Cardiac ventricle fibroblast (primary cell): Measurements from ENCODE around the gene CDK1. TPM values are rescaled to one million over a fixed set of nuclear protein-coding genes. Genes with fewer than 3 reads are reported as not detected.

Source experiments
- total RNA-seq: library from RNA; depleted of rRNA; stranded (reverse); fragments of >200 nt; gene quantifications from 2 replicates; pipeline ENCODE4 v1.2.3, GENCODE V29; 2015

CDK1 gene
- 4.6 and 5.2 TPM in 2 replicates for total RNA-seq

DNA sequence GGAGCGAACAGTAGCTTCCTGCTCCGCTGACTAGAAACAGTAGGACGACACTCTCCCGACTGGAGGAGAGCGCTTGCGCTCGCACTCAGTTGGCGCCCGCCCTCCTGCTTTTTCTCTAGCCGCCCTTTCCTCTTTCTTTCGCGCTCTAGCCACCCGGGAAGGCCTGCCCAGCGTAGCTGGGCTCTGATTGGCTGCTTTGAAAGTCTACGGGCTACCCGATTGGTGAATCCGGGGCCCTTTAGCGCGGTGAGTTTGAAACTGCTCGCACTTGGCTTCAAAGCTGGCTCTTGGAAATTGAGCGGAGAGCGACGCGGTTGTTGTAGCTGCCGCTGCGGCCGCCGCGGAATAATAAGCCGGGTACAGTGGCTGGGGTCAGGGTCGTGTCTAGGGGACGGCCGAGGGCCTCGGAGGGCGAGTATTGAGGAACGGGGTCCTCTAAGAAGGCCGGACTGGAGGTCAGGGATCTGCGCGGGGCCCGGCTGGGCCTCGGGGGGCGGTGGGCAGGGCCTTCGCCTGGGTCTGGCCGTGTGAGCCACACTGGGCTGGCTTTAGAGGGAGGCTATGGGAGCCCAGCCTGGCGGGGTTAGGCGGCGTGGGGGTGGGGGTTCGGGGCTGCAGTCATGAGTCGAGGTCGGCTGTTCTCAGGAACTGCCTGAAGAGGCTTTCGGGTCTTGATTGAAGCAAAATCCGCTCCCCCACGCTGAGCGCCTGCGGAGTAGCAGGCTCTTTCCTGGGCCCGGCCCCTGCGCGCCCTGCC lies at the start of gene CDK1:
Gene CDK1, plus strand, starts transcription at position 265 of the 757 bp plus-strand sequence. CDS start 1,688 bp downstream, outside the sequence.

Other genes with a start within 250 kb of the CDK1 start
- 8.9 and 15.3 TPM in 2 replicates for gene RHOBTB1, start 165.7 kb downstream of the CDK1 start, total RNA-seq